Fibroblast of lung (primary cell): Measurements from ENCODE around the gene TERT. TPM values are rescaled to one million over a fixed set of nuclear protein-coding genes. Genes with fewer than 3 reads are reported as not detected.

Experiments used
- DNase-seq, 2 donors: peaks; one replicate each; pipeline versions ENCODE4 v3.0.0 to v3.0.0-alpha.2; 2010; ENCODE audit warnings: low read depth in 2 of 2
- H2AFZ ChIP-seq: 2 replicates; pipeline ENCODE4 v1.5.1; 2012; ENCODE audit warnings: low read length, control low read depth, inconsistent platforms
- H3K27ac ChIP-seq: 2 replicates; pipeline ENCODE4 v1.5.1; 2011; ENCODE audit warnings: low read length, control low read depth; ENCODE audit not compliant: insufficient read depth
- H3K27me3 ChIP-seq: 2 replicates; pipeline ENCODE4 v1.5.1; 2011; ENCODE audit warnings: mild to moderate bottlenecking, low read length; ENCODE audit not compliant: control insufficient read depth, insufficient read depth
- H3K36me3 ChIP-seq: 2 replicates; pipeline ENCODE4 v1.5.1; 2011; ENCODE audit warnings: low read length; ENCODE audit not compliant: control insufficient read depth, insufficient read depth
- H3K4me1 ChIP-seq: 2 replicates; pipeline ENCODE4 v1.5.1; 2011; ENCODE audit warnings: low read length; ENCODE audit not compliant: control insufficient read depth, insufficient read depth; ENCODE audit errors: extremely low read depth
- H3K4me2 ChIP-seq: 2 replicates; pipeline ENCODE4 v1.5.1; 2011; ENCODE audit warnings: low read length, control low read depth; ENCODE audit not compliant: insufficient read depth; ENCODE audit errors: extremely low read depth
- H3K4me3 ChIP-seq, 4 experiments: fragments of 200-600 bp in 1 of 4; sonication (generic) in 1 of 4; replicated peaks in 1 of 4; 2 replicates each; pipeline ENCODE4 v1.5.1; 2011 to 2016; ENCODE audit warnings: low read length in 4 of 4, low read depth in 3 of 4, mild to moderate bottlenecking in 3 of 4, control low read depth in 2 of 4, inconsistent platforms in 1 of 4, mixed read lengths in 1 of 4; ENCODE audit not compliant: insufficient read depth in 1 of 4; ENCODE audit errors: control extremely low read depth in 1 of 4
- H3K79me2 ChIP-seq: 2 replicates; pipeline ENCODE4 v1.5.1; 2012; ENCODE audit warnings: mild to moderate bottlenecking, low read length, inconsistent platforms; ENCODE audit not compliant: control insufficient read depth, insufficient read depth
- H3K9ac ChIP-seq: 2 replicates; pipeline ENCODE4 v1.5.1; 2011; ENCODE audit warnings: mild to moderate bottlenecking, low read length, control low read depth; ENCODE audit not compliant: insufficient read depth
- H3K9me3 ChIP-seq: 2 replicates; pipeline ENCODE4 v1.5.1; 2012; ENCODE audit warnings: low read depth, low read length; ENCODE audit not compliant: control insufficient read depth, insufficient read depth
- H4K20me1 ChIP-seq: 2 replicates; pipeline ENCODE4 v1.5.1; 2011; ENCODE audit warnings: low read length; ENCODE audit not compliant: control insufficient read depth, insufficient read depth; ENCODE audit errors: extremely low read depth
- EZH2 ChIP-seq: IDR thresholded peaks from 2 replicates; pipeline ENCODE4 v1.5.1; 2012; ENCODE audit warnings: low read length, control low read depth, mild to moderate bottlenecking; ENCODE audit errors: missing control alignments
- polyA plus RNA-seq, 2 donors: library from polyadenylated mRNA; depleted of rRNA in 1 of 2; stranded (reverse) in 1 of 2; unstranded in 1 of 2; fragments of >200 nt; gene quantifications; 2 replicates each; pipeline ENCODE4 v1.2.1, GENCODE V29; 2011 to 2012; ENCODE audit warnings: missing spikeins in 1 of 2
- total RNA-seq: library from RNA; depleted of rRNA; stranded (reverse); fragments of >200 nt; gene quantifications from 2 replicates; pipeline ENCODE4 v1.2.1, GENCODE V29; 2014
- TF ChIP-seq, protein P1 (sequence below), 2 donors: IDR thresholded peaks in 1 of 2; conservative IDR thresholded peaks in 1 of 2; 1 replicate in 1 of 2; 2 replicates in 1 of 2; pipeline ENCODE4 v1.5.1; 2011 to 2012; ENCODE audit warnings: low read length in 2 of 2, control low read depth in 1 of 2, inconsistent platforms in 1 of 2, low read depth in 1 of 2, mild to moderate bottlenecking in 1 of 2

The TERT gene
- total and polyA plus RNA-seq, 2 donors (not counting 1 experiment from before 2014, with no cell fraction given): not detected

DNA sequence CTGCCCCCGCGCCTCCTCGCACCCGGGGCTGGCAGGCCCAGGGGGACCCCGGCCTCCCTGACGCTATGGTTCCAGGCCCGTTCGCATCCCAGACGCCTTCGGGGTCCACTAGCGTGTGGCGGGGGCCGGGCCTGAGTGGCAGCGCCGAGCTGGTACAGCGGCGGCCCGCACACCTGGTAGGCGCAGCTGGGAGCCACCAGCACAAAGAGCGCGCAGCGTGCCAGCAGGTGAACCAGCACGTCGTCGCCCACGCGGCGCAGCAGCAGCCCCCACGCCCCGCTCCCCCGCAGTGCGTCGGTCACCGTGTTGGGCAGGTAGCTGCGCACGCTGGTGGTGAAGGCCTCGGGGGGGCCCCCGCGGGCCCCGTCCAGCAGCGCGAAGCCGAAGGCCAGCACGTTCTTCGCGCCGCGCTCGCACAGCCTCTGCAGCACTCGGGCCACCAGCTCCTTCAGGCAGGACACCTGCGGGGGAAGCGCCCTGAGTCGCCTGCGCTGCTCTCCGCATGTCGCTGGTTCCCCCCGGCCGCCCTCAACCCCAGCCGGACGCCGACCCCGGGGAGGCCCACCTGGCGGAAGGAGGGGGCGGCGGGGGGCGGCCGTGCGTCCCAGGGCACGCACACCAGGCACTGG, 548 bp downstream of the TERT start:
- H3K4me1 ChIP-seq: no peaks in the 10 kb centered on the region
- peaks cover 5% of the 10 kb centered on the region for H3K27me3 ChIP-seq
- H4K20me1 ChIP-seq: no peaks in the 10 kb centered on the region
- H3K4me3 ChIP-seq: no peak overlapping the region
- no peak for DNase-seq
- H3K79me2 ChIP-seq: no peaks in the 10 kb centered on the region
- H3K9me3 ChIP-seq: no peaks in the 10 kb centered on the region
- no peak overlapping the region for H3K4me2 ChIP-seq
- TF ChIP-seq EZH2: no peak
- TF ChIP-seq, protein P1, sequence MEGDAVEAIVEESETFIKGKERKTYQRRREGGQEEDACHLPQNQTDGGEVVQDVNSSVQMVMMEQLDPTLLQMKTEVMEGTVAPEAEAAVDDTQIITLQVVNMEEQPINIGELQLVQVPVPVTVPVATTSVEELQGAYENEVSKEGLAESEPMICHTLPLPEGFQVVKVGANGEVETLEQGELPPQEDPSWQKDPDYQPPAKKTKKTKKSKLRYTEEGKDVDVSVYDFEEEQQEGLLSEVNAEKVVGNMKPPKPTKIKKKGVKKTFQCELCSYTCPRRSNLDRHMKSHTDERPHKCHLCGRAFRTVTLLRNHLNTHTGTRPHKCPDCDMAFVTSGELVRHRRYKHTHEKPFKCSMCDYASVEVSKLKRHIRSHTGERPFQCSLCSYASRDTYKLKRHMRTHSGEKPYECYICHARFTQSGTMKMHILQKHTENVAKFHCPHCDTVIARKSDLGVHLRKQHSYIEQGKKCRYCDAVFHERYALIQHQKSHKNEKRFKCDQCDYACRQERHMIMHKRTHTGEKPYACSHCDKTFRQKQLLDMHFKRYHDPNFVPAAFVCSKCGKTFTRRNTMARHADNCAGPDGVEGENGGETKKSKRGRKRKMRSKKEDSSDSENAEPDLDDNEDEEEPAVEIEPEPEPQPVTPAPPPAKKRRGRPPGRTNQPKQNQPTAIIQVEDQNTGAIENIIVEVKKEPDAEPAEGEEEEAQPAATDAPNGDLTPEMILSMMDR (conservative IDR thresholded peaks at IDR 0.05 in 1 of 2, IDR thresholded peaks at IDR 0.05 in 1 of 2; ENCODE audit: low read depth in 1 of 2, low read length in 2 of 2): no peak
- no peak overlapping the region for H3K9ac ChIP-seq
- H3K27ac ChIP-seq: no peak overlapping the region
- no peak overlapping the region for H2AFZ ChIP-seq
- H3K36me3 ChIP-seq: no peaks in the 10 kb centered on the region

DNA sequence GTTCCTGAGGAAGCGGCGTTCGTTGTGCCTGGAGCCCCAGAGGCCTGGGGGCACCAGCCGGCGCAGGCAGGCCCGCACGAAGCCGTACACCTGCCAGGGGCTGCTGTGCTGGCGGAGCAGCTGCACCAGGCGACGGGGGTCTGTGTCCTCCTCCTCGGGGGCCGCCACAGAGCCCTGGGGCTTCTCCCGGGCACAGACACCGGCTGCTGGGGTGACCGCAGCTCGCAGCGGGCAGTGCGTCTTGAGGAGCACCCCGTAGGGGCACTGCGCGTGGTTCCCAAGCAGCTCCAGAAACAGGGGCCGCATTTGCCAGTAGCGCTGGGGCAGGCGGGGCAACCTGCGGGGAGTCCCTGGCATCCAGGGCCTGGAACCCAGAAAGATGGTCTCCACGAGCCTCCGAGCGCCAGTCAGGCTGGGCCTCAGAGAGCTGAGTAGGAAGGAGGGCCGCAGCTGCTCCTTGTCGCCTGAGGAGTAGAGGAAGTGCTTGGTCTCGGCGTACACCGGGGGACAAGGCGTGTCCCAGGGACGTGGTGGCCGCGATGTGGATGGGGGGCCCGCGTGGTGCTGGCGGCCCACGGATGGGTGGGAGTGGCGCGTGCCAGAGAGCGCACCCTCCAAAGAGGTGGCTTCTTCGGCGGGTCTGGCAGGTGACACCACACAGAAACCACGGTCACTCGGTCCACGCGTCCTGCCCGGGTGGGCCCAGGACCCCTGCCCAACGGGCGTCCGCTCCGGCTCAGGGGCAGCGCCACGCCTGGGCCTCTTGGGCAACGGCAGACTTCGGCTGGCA, 1.3 kb downstream of the TERT start:
- H3K4me2 ChIP-seq: no peak overlapping the region
- H3K27ac ChIP-seq: no peak overlapping the region
- no peaks in the 10 kb centered on the region for H3K9me3 ChIP-seq
- no peak overlapping the region for H3K4me3 ChIP-seq
- no peak overlapping the region for H3K9ac ChIP-seq
- H3K4me1 ChIP-seq: no peaks in the 10 kb centered on the region
- no peaks in the 10 kb centered on the region for H4K20me1 ChIP-seq
- no peak overlapping the region for H2AFZ ChIP-seq
- TF ChIP-seq, protein P1 (conservative IDR thresholded peaks at IDR 0.05 in 1 of 2, IDR thresholded peaks at IDR 0.05 in 1 of 2; ENCODE audit: low read depth in 1 of 2, low read length in 2 of 2): no peak
- TF ChIP-seq EZH2: no peak
- no peaks in the 10 kb centered on the region for H3K79me2 ChIP-seq
- peaks cover 5% of the 10 kb centered on the region for H3K27me3 ChIP-seq
- DNase-seq: no peak
- H3K36me3 ChIP-seq: no peaks in the 10 kb centered on the region

DNA sequence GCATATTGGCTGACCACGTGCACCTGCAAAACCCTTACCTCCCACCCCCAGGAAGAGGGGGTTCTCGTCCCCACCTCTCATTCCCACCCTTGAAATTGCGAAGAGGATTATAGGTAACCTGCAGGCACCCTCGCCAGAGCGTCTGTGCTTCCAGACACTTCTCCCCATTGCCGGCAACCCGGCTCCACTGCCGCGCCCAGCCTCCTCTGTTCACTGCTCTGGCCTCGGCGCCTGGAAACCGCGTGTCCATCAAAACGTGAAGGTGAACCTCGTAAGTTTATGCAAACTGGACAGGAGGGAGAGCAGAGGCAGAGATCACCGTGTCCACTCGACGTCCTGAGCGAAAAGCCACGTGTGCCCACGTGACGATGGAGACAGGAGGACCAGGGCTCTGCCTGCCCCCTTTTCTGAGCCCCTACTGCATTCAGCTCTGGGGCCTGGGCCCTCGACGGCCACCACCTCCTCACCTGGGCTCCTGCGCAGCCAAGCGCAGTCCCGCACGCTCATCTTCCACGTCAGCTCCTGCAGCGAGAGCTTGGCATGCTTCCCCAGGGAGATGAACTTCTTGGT, 1.9 kb downstream of the TERT start:
- no peak for DNase-seq
- Histone ChIP-seq H3K9ac (no peak overlapping the region), H3K27ac (no peak overlapping the region), H3K9me3 (no peaks in the 10 kb centered on the region), H3K27me3 (peaks cover 5% of the 10 kb centered on the region), H3K4me2 (no peak overlapping the region), H3K79me2 (no peaks in the 10 kb centered on the region), H4K20me1 (no peaks in the 10 kb centered on the region), H3K4me1 (no peaks in the 10 kb centered on the region), H3K4me3 (no peak overlapping the region), H3K36me3 (no peaks in the 10 kb centered on the region), H2AFZ (no peak overlapping the region)
- TF ChIP-seq EZH2: no peak
- TF ChIP-seq, protein P1 (conservative IDR thresholded peaks at IDR 0.05 in 1 of 2, IDR thresholded peaks at IDR 0.05 in 1 of 2; ENCODE audit: low read depth in 1 of 2, low read length in 2 of 2): no peak
